ENCODE results near the gene ETFDH. TPM values are rescaled to one million over a fixed set of nuclear protein-coding genes. Genes with fewer than 3 reads are reported as not detected.
A peak's percentile ranks its signal among the peaks of the same experiment; 100 is the strongest.

The ETFDH gene
- total and polyA plus RNA-seq, 9 of the 15 experiments (the other 6 are each of a cell fraction or from before 2014, with no cell fraction given): 14.6 to 33.6 (median 25.9) TPM

- no peak for TF ChIP-seq NCOA2 (IDR thresholded peaks at IDR 0.05; ENCODE audit: partially characterized antibody in 2 of 2)
- no peak for TF ChIP-seq U2AF2 (optimal IDR thresholded peaks at IDR 0.05; ENCODE audit: low read depth, low read length)
- no peak for TF ChIP-seq MAFF (IDR thresholded peaks at IDR 0.05; ENCODE audit: low read length)
- no peak for TF ChIP-seq ZNF707 (CRISPR knock-in tag; conservative IDR thresholded peaks at IDR 0.05)
- no peak for TF ChIP-seq ZC3H11A (IDR thresholded peaks at IDR 0.05; ENCODE audit: low read depth, low read length)
- peak; percentile 22; the same call in 1 of the 2 replicates for TF ChIP-seq FOXM1 (IDR thresholded peaks at IDR 0.05; ENCODE audit: low read depth)
- TF ChIP-seq FOXM1 (CRISPR knock-in tag; IDR thresholded peaks at IDR 0.05; ENCODE audit: low read depth): no peak
- TF ChIP-seq, protein P1, sequence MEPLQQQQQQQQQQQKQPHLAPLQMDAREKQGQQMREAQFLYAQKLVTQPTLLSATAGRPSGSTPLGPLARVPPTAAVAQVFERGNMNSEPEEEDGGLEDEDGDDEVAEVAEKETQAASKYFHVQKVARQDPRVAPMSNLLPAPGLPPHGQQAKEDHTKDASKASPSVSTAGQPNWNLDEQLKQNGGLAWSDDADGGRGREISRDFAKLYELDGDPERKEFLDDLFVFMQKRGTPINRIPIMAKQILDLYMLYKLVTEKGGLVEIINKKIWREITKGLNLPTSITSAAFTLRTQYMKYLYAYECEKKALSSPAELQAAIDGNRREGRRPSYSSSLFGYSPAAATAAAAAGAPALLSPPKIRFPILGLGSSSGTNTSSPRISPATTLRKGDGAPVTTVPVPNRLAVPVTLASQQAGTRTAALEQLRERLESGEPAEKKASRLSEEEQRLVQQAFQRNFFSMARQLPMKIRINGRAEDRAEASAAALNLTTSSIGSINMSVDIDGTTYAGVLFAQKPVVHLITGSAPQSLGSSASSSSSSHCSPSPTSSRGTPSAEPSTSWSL (CRISPR knock-in tag; IDR thresholded peaks at IDR 0.05; ENCODE audit: borderline replicate concordance): no peak
- no peak for TF ChIP-seq ZNF408 (CRISPR knock-in tag; IDR thresholded peaks at IDR 0.05; ENCODE audit: low read depth)
- TF ChIP-seq FUS (optimal IDR thresholded peaks at IDR 0.05; ENCODE audit: low read depth, low read length): no peak
- TF ChIP-seq, protein P2, sequence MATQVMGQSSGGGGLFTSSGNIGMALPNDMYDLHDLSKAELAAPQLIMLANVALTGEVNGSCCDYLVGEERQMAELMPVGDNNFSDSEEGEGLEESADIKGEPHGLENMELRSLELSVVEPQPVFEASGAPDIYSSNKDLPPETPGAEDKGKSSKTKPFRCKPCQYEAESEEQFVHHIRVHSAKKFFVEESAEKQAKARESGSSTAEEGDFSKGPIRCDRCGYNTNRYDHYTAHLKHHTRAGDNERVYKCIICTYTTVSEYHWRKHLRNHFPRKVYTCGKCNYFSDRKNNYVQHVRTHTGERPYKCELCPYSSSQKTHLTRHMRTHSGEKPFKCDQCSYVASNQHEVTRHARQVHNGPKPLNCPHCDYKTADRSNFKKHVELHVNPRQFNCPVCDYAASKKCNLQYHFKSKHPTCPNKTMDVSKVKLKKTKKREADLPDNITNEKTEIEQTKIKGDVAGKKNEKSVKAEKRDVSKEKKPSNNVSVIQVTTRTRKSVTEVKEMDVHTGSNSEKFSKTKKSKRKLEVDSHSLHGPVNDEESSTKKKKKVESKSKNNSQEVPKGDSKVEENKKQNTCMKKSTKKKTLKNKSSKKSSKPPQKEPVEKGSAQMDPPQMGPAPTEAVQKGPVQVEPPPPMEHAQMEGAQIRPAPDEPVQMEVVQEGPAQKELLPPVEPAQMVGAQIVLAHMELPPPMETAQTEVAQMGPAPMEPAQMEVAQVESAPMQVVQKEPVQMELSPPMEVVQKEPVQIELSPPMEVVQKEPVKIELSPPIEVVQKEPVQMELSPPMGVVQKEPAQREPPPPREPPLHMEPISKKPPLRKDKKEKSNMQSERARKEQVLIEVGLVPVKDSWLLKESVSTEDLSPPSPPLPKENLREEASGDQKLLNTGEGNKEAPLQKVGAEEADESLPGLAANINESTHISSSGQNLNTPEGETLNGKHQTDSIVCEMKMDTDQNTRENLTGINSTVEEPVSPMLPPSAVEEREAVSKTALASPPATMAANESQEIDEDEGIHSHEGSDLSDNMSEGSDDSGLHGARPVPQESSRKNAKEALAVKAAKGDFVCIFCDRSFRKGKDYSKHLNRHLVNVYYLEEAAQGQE (IDR thresholded peaks at IDR 0.05; ENCODE audit: borderline replicate concordance): 0 out of 2 replicates have a peak, but pooled peaks have one; percentile 15
- TF ChIP-seq, protein P2 (CRISPR knock-in tag; IDR thresholded peaks at IDR 0.05; ENCODE audit: low read depth): no peak
- TF ChIP-seq GTF3C2 (IDR thresholded peaks at IDR 0.05; ENCODE audit: borderline replicate concordance, extremely low read depth, insufficient read length): no peak
- peak; percentile 6 for TF ChIP-seq RBM25 (IDR thresholded peaks at IDR 0.05; ENCODE audit: low read depth, low read length, severe bottlenecking)
Measured at GRCh38 chr4:158671915-158672806, at the start of gene ETFDH (continued).

Data from K562 (cell line).